Transverse colon (tissue), 4 donors: ENCODE data around the gene ZNF26. TPM values are rescaled to one million over a fixed set of nuclear protein-coding genes. Genes with fewer than 3 reads are reported as not detected.
"Not testable (repeated sequence)": the region's sequence is repeated elsewhere in the genome, so short reads cannot be mapped to it uniquely, and the experiment has no call there.

Experiments used
- DNase-seq: peaks from one replicate; pipeline ENCODE4 v3.0.0-alpha.2; 2019
- H3K27ac ChIP-seq, 4 donors: fragments of 200-600 bp; sonication (generic); 2 replicates each; pipeline ENCODE4 v1.5.1; 2016 to 2018; ENCODE audit warnings: inconsistent platforms in 4 of 4
- H3K27me3 ChIP-seq: fragments of 200-600 bp; sonication (generic); 2 replicates; pipeline ENCODE4 v1.5.1; 2017; ENCODE audit warnings: inconsistent platforms
- H3K36me3 ChIP-seq, 4 donors: fragments of 200-600 bp; sonication (generic); 2 replicates each; pipeline ENCODE4 v1.5.1; 2017 to 2019; ENCODE audit warnings: inconsistent platforms in 4 of 4
- H3K4me1 ChIP-seq, 4 donors: fragments of 200-600 bp; sonication (generic); 2 replicates each; pipeline ENCODE4 v1.5.1; 2017 to 2020; ENCODE audit warnings: inconsistent platforms in 4 of 4
- H3K4me3 ChIP-seq, 4 donors: fragments of 200-600 bp; sonication (generic); 1 replicate in 1 of 4; 2 replicates in 3 of 4; pipeline versions ENCODE4 v1.5.1 to v1.6.1; 2017 to 2019; ENCODE audit warnings: inconsistent platforms in 4 of 4
- H3K9me3 ChIP-seq, 2 donors: fragments of 200-600 bp; sonication (generic); 2 replicates each; pipeline ENCODE4 v1.5.1; 2017 to 2019; ENCODE audit warnings: inconsistent platforms in 2 of 2
- EP300 ChIP-seq: sonication (generic); formaldehyde crosslinking; IDR thresholded peaks from one replicate; pipeline ENCODE4 v1.6.1; 2017; ENCODE audit warnings: antibody characterized with exemption, low read depth
- POLR2A ChIP-seq: fragments of 450-650 bp; IDR thresholded peaks from one replicate; pipeline ENCODE4 v1.6.1; 2016; ENCODE audit warnings: antibody characterized with exemption, mild to moderate bottlenecking, moderate library complexity
- POLR2AphosphoS5 ChIP-seq, 3 donors: sonication (generic); formaldehyde crosslinking; IDR thresholded peaks; one replicate each; pipeline ENCODE4 v1.6.1; 2016; ENCODE audit warnings: antibody characterized with exemption in 3 of 3
- WGBS, 2 donors: methylation state at CpG; one replicate each; pipeline ENCODE4 v1.1.5; 2018; ENCODE audit warnings: low coverage in 1 of 2; 5-methylcytosine and 5-hydroxymethylcytosine counted together
- in situ Hi-C, 4 donors: fragments of 200-750 bp; cut with MboI; loops; one replicate each; pipeline versions ENCODE4 v1.15.0 to v1.15.1; 2017; ENCODE audit warnings: low sequenced_read_pairs in 3 of 4, low pct_ligation_motif_present in 1 of 4, low pct_unique_long_range_greater_than_20kb in 1 of 4
- intact Hi-C: fragments of 100-400 bp; cut with DNase I; formaldehyde crosslinking; loops from one replicate; pipeline ENCODE4 v1.15.1; 2023; ENCODE audit warnings: low total_unique reads
- total RNA-seq, 4 donors: library from RNA; depleted of rRNA; stranded (reverse); fragments of >200 nt; gene quantifications; one replicate each; pipeline ENCODE4 v1.1.0, GENCODE V29; 2016
- TF ChIP-seq, protein P1 (sequence below), 5 experiments: fragments of 200-600 bp in 3 of 5; fragments of 450-650 bp in 2 of 5; sonication (generic) in 3 of 5; IDR thresholded peaks; 1 replicate in 2 of 5; 2 replicates in 3 of 5; pipeline ENCODE4 v1.5.1; 2016 to 2017; ENCODE audit warnings: antibody characterized with exemption in 5 of 5, inconsistent platforms in 3 of 5, mild to moderate bottlenecking in 2 of 5, moderate library complexity in 1 of 5

The ZNF26 gene
- total RNA-seq, 4 donors from 2014 or later: 12.7 to 26.3 (median 18.5) TPM

DNA sequence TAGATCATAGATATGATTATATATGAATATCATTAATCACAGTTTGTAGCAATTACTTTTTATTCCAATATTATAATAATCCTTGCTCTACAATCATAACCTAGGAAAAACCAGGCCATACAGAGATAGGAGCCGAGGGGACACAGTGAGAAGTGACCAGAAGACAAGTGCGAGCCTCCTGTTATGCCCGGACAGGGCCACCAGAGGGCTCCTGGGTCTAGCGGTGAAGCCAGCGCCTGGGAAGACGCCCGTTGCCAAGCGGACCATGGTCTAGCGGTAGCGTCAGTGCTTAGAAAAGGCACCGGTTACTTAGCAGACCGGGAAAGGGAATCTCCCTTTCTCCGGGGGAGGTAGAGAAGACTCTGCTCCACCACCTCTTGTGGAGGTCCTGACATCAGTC, 9.3 kb upstream of the ZNF26 start:
- TF ChIP-seq, protein P1, sequence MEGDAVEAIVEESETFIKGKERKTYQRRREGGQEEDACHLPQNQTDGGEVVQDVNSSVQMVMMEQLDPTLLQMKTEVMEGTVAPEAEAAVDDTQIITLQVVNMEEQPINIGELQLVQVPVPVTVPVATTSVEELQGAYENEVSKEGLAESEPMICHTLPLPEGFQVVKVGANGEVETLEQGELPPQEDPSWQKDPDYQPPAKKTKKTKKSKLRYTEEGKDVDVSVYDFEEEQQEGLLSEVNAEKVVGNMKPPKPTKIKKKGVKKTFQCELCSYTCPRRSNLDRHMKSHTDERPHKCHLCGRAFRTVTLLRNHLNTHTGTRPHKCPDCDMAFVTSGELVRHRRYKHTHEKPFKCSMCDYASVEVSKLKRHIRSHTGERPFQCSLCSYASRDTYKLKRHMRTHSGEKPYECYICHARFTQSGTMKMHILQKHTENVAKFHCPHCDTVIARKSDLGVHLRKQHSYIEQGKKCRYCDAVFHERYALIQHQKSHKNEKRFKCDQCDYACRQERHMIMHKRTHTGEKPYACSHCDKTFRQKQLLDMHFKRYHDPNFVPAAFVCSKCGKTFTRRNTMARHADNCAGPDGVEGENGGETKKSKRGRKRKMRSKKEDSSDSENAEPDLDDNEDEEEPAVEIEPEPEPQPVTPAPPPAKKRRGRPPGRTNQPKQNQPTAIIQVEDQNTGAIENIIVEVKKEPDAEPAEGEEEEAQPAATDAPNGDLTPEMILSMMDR (IDR thresholded peaks at IDR 0.05): peak in 3 of 5 experiments; percentile 17 to 20 (median 18)
- intact Hi-C loops, in situ Hi-C loops, H3K36me3 ChIP-seq, H3K27ac ChIP-seq, H3K27me3 ChIP-seq, H3K4me3 ChIP-seq, H3K4me1 ChIP-seq, DNase-seq: not testable (repeated sequence)
- peaks cover 5 to 22% of the 10 kb centered on the region in 2 donors for H3K9me3 ChIP-seq
- WGBS, 2 donors: 52 to 64% methylated on average over 12 to 13 of the region's 13 CpGs

DNA sequence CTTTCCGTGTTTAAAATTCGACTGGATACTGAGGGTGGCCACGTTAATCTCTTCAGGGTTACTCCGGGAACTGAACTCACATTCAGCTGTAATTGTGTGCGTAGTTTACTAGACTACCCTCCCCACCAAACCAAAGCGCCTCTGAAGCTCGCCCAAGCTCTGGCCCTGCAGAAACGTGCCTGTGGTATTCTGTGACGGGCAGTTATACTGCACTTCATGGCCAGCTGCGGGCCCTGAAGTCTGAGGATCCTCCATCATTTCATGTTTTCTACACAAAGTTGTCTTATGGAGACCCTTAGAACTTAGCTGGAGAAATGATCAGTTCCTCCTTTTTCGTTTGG, 688 bp downstream of the ZNF26 start:
- Histone ChIP-seq H3K4me1 (peaks cover 0 to 18% (median 8%) of the 10 kb centered on the region in 4 donors), H3K27me3 (no peaks in the 10 kb centered on the region), H3K4me3 (peak overlapping the region; percentile 79 to 98 (median 94)), H3K9me3 (peaks cover 33 to 36% of the 10 kb centered on the region in 2 donors), H3K27ac (peak overlapping the region; percentile 78 to 93 (median 92)), H3K36me3 (peaks cover 0 to 31% (median 9%) of the 10 kb centered on the region in 4 donors)
- TF ChIP-seq EP300: no peak
- no peak for TF ChIP-seq POLR2A
- TF ChIP-seq, protein P1 (IDR thresholded peaks at IDR 0.05): no peak
- intact Hi-C loops: no loop called here
- 4 to 8% methylated on average over 1 to 11 of the region's 11 CpGs for WGBS, 2 donors
- in situ Hi-C loops: no loop called here
- DNase-seq: no peak

DNA sequence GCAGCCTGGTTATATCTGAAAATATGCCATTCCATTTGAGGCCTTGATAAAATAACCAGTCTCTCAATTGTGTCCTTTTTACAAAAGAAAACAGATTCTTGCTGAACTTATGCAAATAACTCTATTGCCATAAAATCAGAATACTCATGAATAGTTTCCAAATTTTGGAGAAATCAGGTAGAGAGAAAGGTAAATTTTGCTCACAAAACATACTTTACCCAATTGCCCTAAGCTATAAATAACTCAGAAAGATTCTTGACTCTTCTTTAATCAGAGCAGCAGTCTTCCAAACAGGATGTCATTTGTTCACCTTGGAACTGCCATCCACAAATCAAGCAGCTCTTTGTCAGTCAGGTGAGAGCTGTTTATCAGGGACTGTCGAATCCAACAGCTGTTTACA, 12.6 kb downstream of the ZNF26 start:
- Histone ChIP-seq H3K27me3 (no peaks in the 10 kb centered on the region), H3K36me3 (peaks cover 0 to 70% (median 9%) of the 10 kb centered on the region in 4 donors), H3K27ac (no peak overlapping the region), H3K4me3 (no peak overlapping the region), H3K9me3 (peaks cover 92 to 95% of the 10 kb centered on the region in 2 donors), H3K4me1 (no peaks in the 10 kb centered on the region)
- TF ChIP-seq, protein P1 (IDR thresholded peaks at IDR 0.05): no peak
- TF ChIP-seq EP300: no peak
- TF ChIP-seq POLR2AphosphoS5 (IDR thresholded peaks at IDR 0.05): no peak
- no peak for TF ChIP-seq POLR2A
- no peak for DNase-seq
- 0 to 30% methylated on average over 1 of the region's 1 CpG for WGBS, 2 donors
- in situ Hi-C loops: no loop called here
- intact Hi-C loops: no loop called here

DNA sequence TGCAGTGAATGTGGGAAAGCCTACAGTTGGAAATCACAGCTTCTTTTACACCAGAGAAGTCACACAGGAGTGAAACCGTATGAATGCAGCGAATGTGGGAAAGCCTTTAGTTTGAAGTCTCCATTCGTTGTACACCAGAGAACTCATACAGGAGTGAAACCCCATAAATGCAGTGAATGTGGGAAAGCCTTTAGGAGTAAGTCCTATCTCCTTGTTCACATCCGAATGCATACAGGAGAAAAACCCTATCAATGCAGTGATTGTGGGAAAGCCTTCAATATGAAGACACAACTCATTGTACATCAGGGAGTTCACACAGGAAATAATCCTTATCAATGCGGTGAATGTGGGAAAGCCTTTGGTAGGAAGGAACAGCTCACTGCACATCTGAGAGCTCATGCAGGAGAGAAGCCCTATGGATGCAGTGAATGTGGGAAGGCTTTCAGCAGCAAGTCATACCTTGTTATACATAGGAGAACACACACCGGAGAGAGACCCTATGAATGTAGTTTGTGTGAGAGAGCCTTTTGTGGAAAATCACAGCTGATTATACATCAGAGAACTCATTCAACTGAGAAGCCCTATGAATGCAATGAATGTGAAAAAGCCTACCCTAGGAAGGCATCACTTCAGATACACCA, 24.6 kb downstream of the ZNF26 start:
- Histone ChIP-seq H3K27me3 (no peaks in the 10 kb centered on the region), H3K4me3 (no peak overlapping the region), H3K27ac (no peak overlapping the region), H3K4me1 (no peaks in the 10 kb centered on the region), H3K36me3 (peaks cover 9 to 96% (median 49%) of the 10 kb centered on the region in 4 donors), H3K9me3 (peaks cover 84 to 92% of the 10 kb centered on the region in 2 donors)
- TF ChIP-seq, protein P1 (IDR thresholded peaks at IDR 0.05): no peak
- TF ChIP-seq EP300 (no peak), POLR2AphosphoS5 (IDR thresholded peaks at IDR 0.05) (no peak), POLR2A (no peak)
- intact Hi-C loops (no loop called here), in situ Hi-C loops (no loop called here)
- DNase-seq: no peak
- WGBS, 2 donors: 93 to 99% methylated on average over 3 to 6 of the region's 6 CpGs
